GM21423 (cell line): Measurements from ENCODE around the gene SPRED3.
"Not testable (repeated sequence)": the region's sequence is repeated elsewhere in the genome, so short reads cannot be mapped to it uniquely, and the experiment has no call there.

Experiments used
- ATAC-seq: cut with Tn5 transposase; IDR thresholded peaks from one replicate; pipeline ENCODE4 v1.9.1; 2021; ENCODE audit warnings: mild to moderate bottlenecking, moderate library complexity; ENCODE audit not compliant: unreplicated experiment

The SPRED3 gene

GRCh38 chr19:38417146-38417543, 28.6 kb downstream of the SPRED3 start:
- no peak for ATAC-seq

- no peak for ATAC-seq
These were observed 29.3 kb downstream of the SPRED3 start for GRCh38 chr19:38417544-38418506.

- ATAC-seq: no peak
These were observed 32.4 kb downstream of the SPRED3 start for GRCh38 chr19:38420935-38421334.

GRCh38 chr19:38421856-38422255, 33.4 kb downstream of the SPRED3 start:
- ATAC-seq: no peak

- ATAC-seq: no peak
These were observed 33.9 kb downstream of the SPRED3 start for GRCh38 chr19:38422438-38422837.

GRCh38 chr19:38424272-38424671, 35.8 kb downstream of the SPRED3 start:
- no peak for ATAC-seq

GRCh38 chr19:38425222-38425809, 36.8 kb downstream of the SPRED3 start:
- ATAC-seq: no peak

GRCh38 chr19:38425810-38426466, 37.4 kb downstream of the SPRED3 start, which contains the start of gene RASGRP4:
Gene RASGRP4, minus strand, starts transcription at chr19:38426219. Its CDS starts 128 bp downstream, at chr19:38426091.
- no peak for ATAC-seq

GRCh38 chr19:38427035-38427677, 38.7 kb downstream of the SPRED3 start:
- not testable (repeated sequence) for ATAC-seq

GRCh38 chr19:38429055-38429810, 40.7 kb downstream of the SPRED3 start:
- ATAC-seq: no peak

- ATAC-seq: no peak
These were observed 41.3 kb downstream of the SPRED3 start for GRCh38 chr19:38429811-38430156.

GRCh38 chr19:38430931-38431330, 42.4 kb downstream of the SPRED3 start:
- no peak for ATAC-seq

- ATAC-seq: no peak
These were observed 44.8 kb downstream of the SPRED3 start, which contains the start of gene RYR1 for GRCh38 chr19:38433268-38433733. Gene RYR1, plus strand, starts transcription at chr19:38433691. Its CDS starts 139 bp downstream, at chr19:38433830.

GRCh38 chr19:38434549-38435051, 46.1 kb downstream of the SPRED3 start:
- no peak for ATAC-seq

GRCh38 chr19:38437295-38437694, 48.8 kb downstream of the SPRED3 start:
- no peak for ATAC-seq

GRCh38 chr19:38437917-38438316, 49.4 kb downstream of the SPRED3 start:
- ATAC-seq: no peak

GRCh38 chr19:38440592-38440991, 52.1 kb downstream of the SPRED3 start:
- no peak for ATAC-seq

- ATAC-seq: no peak
These were observed 53.3 kb downstream of the SPRED3 start for GRCh38 chr19:38441657-38442348.

- ATAC-seq: no peak
These were observed 54.2 kb downstream of the SPRED3 start for GRCh38 chr19:38442736-38443135.
